ENCODE results near the gene FOXI2.

- TF ChIP-seq RAD21 (conservative IDR thresholded peaks at IDR 0.05), result no peak
- TF ChIP-seq CTCF (IDR thresholded peaks at IDR 0.05; ENCODE audit: poor library complexity, severe bottlenecking), result no peak
- no peak for TF ChIP-seq EP300 (conservative IDR thresholded peaks at IDR 0.05; ENCODE audit: poor library complexity, severe bottlenecking)
- no peak for TF ChIP-seq MXI1 (conservative IDR thresholded peaks at IDR 0.05; ENCODE audit: poor library complexity, severe bottlenecking)
- no peak for TF ChIP-seq SMC3 (conservative IDR thresholded peaks at IDR 0.05; ENCODE audit: poor library complexity)
- no peak for TF ChIP-seq POLR2AphosphoS5 (IDR thresholded peaks at IDR 0.05)
Measured at GRCh38 chr10:127787873-127788272, 50.9 kb downstream of the FOXI2 start.

Measured in neural cell (in vitro differentiated cells).